HG02852 (cell line): ENCODE measurements around the gene MPPED2.

Experiments
- ATAC-seq: cut with Tn5 transposase; IDR thresholded peaks from one replicate; pipeline ENCODE4 v1.9.1; 2021; ENCODE audit warnings: mild to moderate bottlenecking, moderate library complexity; ENCODE audit not compliant: unreplicated experiment

The MPPED2 gene

GRCh38 chr11:30423886-30424285 lies 162.3 kb downstream of the MPPED2 start:
- ATAC-seq = no peak

- no peak for ATAC-seq
These were observed 162.9 kb downstream of the MPPED2 start for GRCh38 chr11:30423279-30423648.

GRCh38 chr11:30422447-30423278 lies 163.5 kb downstream of the MPPED2 start:
- ATAC-seq = no peak

GRCh38 chr11:30420233-30420787 lies 165.8 kb downstream of the MPPED2 start:
- no peak for ATAC-seq

GRCh38 chr11:30414806-30415205 lies 171.3 kb downstream of the MPPED2 start:
- no peak for ATAC-seq

GRCh38 chr11:30414244-30414643 lies 171.9 kb downstream of the MPPED2 start:
- ATAC-seq = no peak

GRCh38 chr11:30412509-30412908 lies 173.6 kb downstream of the MPPED2 start:
- no peak for ATAC-seq

- no peak for ATAC-seq
These were observed 174.8 kb downstream of the MPPED2 start for GRCh38 chr11:30411383-30411782.

- no peak for ATAC-seq
These were observed 179.0 kb downstream of the MPPED2 start for GRCh38 chr11:30406978-30407762.

- ATAC-seq = no peak
These were observed 180.8 kb downstream of the MPPED2 start for GRCh38 chr11:30405385-30405784.

GRCh38 chr11:30404136-30404535 lies 182.0 kb downstream of the MPPED2 start:
- no peak for ATAC-seq

- no peak for ATAC-seq
These were observed 190.4 kb downstream of the MPPED2 start for GRCh38 chr11:30395751-30396150.

GRCh38 chr11:30393012-30393411 lies 193.1 kb downstream of the MPPED2 start:
- no peak for ATAC-seq

- ATAC-seq = no peak
These were observed 193.8 kb downstream of the MPPED2 start for GRCh38 chr11:30392221-30392784.

GRCh38 chr11:30388957-30389356 lies 197.2 kb downstream of the MPPED2 start:
- ATAC-seq = no peak

GRCh38 chr11:30387891-30388861 lies 198.0 kb downstream of the MPPED2 start:
- ATAC-seq = no peak

- no peak for ATAC-seq
These were observed 204.3 kb downstream of the MPPED2 start for GRCh38 chr11:30381879-30382278.

GRCh38 chr11:30380846-30381245 lies 205.3 kb downstream of the MPPED2 start:
- no peak for ATAC-seq

GRCh38 chr11:30377347-30377746 lies 208.8 kb downstream of the MPPED2 start:
- ATAC-seq = no peak

GRCh38 chr11:30370164-30370563 lies 216.0 kb downstream of the MPPED2 start:
- no peak for ATAC-seq
